PC-9 (cell line): ENCODE data around the gene GLS. TPM values are rescaled to one million over a fixed set of nuclear protein-coding genes. Genes with fewer than 3 reads are reported as not detected.
"Not testable (repeated sequence)": the region's sequence is repeated elsewhere in the genome, so short reads cannot be mapped to it uniquely, and the experiment has no call there.

Source experiments
- BruUV-seq: library from RNA; stranded (reverse); fragments of 400-500 nt; replicated peaks from 2 replicates; lab custom pipeline; 2021; lab: Mats Ljungman, UMichigan
- CTCF ChIA-PET: fragments of 300-600 bp; sonication (Branson Sonifier 250); formaldehyde crosslinking; loops from one replicate; lab custom pipeline; 2022; ENCODE audit warnings: antibody characterized with exemption; lab: Charles Lee
- POLR2A ChIA-PET: fragments of 300-600 bp; sonication (Branson Sonifier 250); formaldehyde crosslinking; loops from one replicate; lab custom pipeline; 2022; ENCODE audit warnings: antibody characterized with exemption; ENCODE audit not compliant: unreplicated experiment; lab: Charles Lee
- DNase-seq, 2 experiments: peaks; one replicate each; pipeline versions ENCODE4 v3.0.0 to v3.0.0-alpha.2; 2015 to 2022; ENCODE audit warnings: mixed read lengths in 1 of 2
- H2AFZ ChIP-seq: fragments of 200-600 bp; sonication (generic); 2 replicates; pipeline ENCODE4 v1.8.1; 2017; ENCODE audit warnings: antibody characterized with exemption
- H3F3A ChIP-seq: fragments of 200-600 bp; sonication (generic); 2 replicates; pipeline ENCODE4 v1.8.1; 2017; ENCODE audit warnings: antibody characterized with exemption, mild to moderate bottlenecking, low read depth; ENCODE audit not compliant: insufficient read depth
- H3K27ac ChIP-seq: fragments of 200-600 bp; sonication (generic); 2 replicates; pipeline ENCODE4 v1.6.1; 2016; ENCODE audit warnings: mixed run types
- H3K27me3 ChIP-seq: fragments of 200-600 bp; sonication (generic); 2 replicates; pipeline ENCODE4 v1.6.1; 2016; ENCODE audit warnings: low read depth, mixed run types; ENCODE audit not compliant: insufficient read depth
- H3K36me3 ChIP-seq: fragments of 200-600 bp; sonication (generic); 2 replicates; pipeline ENCODE4 v1.6.1; 2016; ENCODE audit warnings: low read depth, mixed run types
- H3K4me1 ChIP-seq: fragments of 200-600 bp; sonication (generic); replicated peaks from 2 replicates; pipeline ENCODE4 v1.6.1; 2016; ENCODE audit warnings: mixed run types; ENCODE audit not compliant: insufficient read depth
- H3K4me2 ChIP-seq: fragments of 200-600 bp; sonication (generic); 2 replicates; pipeline ENCODE4 v1.6.1; 2017; ENCODE audit warnings: mixed run types
- H3K4me3 ChIP-seq: fragments of 200-600 bp; sonication (generic); 2 replicates; pipeline ENCODE4 v1.6.1; 2016; ENCODE audit warnings: mixed run types
- H3K79me2 ChIP-seq: fragments of 200-600 bp; sonication (generic); 2 replicates; pipeline ENCODE4 v1.6.1; 2017; ENCODE audit warnings: low read depth, mixed run types
- H3K9me2 ChIP-seq: fragments of 200-600 bp; sonication (generic); 2 replicates; pipeline ENCODE4 v1.8.1; 2017; ENCODE audit warnings: mild to moderate bottlenecking; ENCODE audit not compliant: insufficient read depth
- H3K9me3 ChIP-seq: fragments of 200-600 bp; sonication (generic); 2 replicates; pipeline ENCODE4 v1.8.1; 2016; ENCODE audit warnings: low read depth; ENCODE audit not compliant: insufficient read depth
- H4K20me1 ChIP-seq: fragments of 200-600 bp; sonication (generic); 2 replicates; pipeline ENCODE4 v1.8.1; 2017; ENCODE audit not compliant: insufficient read depth
- EZH2 ChIP-seq: fragments of 200-600 bp; sonication (generic); IDR thresholded peaks from 2 replicates; pipeline ENCODE4 v1.8.0; 2017; ENCODE audit warnings: antibody characterized with exemption, low read depth
- intact Hi-C: fragments of 100-400 bp; cut with micrococcal nuclease; formaldehyde crosslinking; loops from one replicate; pipeline ENCODE4 v1.10.0; 2022; ENCODE audit not compliant: unreplicated experiment
- total RNA-seq: library from RNA; stranded (reverse); gene quantifications from 2 replicates; pipeline ENCODE4 v1.2.3, GENCODE V29; 2021
- TF ChIP-seq, protein P1 (sequence below): fragments of 200-600 bp; sonication (generic); conservative IDR thresholded peaks from 2 replicates; pipeline ENCODE4 v1.6.1; 2017; ENCODE audit warnings: mixed run types, antibody characterized with exemption, mild to moderate bottlenecking, moderate library complexity

Gene GLS
- total RNA-seq, 1 experiment from 2014 or later: 68.5 TPM

DNA sequence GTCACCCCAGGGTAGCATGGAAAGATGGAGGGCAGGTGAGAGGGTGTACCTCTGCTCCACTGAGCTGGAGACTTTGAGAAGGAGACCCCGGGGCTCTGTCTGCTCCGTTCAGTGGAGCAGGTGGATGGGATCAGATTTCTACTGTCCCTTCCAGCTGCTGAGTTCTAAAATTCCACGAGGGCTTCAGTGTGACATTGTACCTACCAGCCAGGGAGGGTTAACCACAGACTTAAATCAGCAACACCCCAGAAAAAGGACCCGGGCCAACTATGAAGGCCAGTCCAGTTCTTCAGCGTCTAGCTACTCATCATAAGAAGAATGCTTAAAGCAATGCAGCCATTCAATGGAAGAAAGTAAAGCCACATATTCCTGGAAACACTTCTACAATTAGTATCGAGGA, 109.5 kb downstream of the GLS start:
- H4K20me1 ChIP-seq: no peaks in the 10 kb centered on the region
- DNase-seq: no peak
- TF ChIP-seq EZH2: no peak
- TF ChIP-seq, protein P1, sequence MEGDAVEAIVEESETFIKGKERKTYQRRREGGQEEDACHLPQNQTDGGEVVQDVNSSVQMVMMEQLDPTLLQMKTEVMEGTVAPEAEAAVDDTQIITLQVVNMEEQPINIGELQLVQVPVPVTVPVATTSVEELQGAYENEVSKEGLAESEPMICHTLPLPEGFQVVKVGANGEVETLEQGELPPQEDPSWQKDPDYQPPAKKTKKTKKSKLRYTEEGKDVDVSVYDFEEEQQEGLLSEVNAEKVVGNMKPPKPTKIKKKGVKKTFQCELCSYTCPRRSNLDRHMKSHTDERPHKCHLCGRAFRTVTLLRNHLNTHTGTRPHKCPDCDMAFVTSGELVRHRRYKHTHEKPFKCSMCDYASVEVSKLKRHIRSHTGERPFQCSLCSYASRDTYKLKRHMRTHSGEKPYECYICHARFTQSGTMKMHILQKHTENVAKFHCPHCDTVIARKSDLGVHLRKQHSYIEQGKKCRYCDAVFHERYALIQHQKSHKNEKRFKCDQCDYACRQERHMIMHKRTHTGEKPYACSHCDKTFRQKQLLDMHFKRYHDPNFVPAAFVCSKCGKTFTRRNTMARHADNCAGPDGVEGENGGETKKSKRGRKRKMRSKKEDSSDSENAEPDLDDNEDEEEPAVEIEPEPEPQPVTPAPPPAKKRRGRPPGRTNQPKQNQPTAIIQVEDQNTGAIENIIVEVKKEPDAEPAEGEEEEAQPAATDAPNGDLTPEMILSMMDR: no peak
- H2AFZ ChIP-seq: no peak overlapping the region
- H3K79me2 ChIP-seq: no peaks in the 10 kb centered on the region
- no peaks in the 10 kb centered on the region for H3F3A ChIP-seq
- ChIA-PET CTCF (no interaction called here), POLR2A (no interaction called here)
- H3K4me3 ChIP-seq: no peak overlapping the region
- BruUV-seq: no TSS peak
- no peaks in the 10 kb centered on the region for H3K4me1 ChIP-seq
- intact Hi-C loops: no loop called here
- H3K36me3 ChIP-seq: no peaks in the 10 kb centered on the region
- no peaks in the 10 kb centered on the region for H3K9me2 ChIP-seq
- H3K9me3 ChIP-seq: no peaks in the 10 kb centered on the region
- no peaks in the 10 kb centered on the region for H3K27me3 ChIP-seq
- H3K27ac ChIP-seq: no peak overlapping the region
- no peak overlapping the region for H3K4me2 ChIP-seq

DNA sequence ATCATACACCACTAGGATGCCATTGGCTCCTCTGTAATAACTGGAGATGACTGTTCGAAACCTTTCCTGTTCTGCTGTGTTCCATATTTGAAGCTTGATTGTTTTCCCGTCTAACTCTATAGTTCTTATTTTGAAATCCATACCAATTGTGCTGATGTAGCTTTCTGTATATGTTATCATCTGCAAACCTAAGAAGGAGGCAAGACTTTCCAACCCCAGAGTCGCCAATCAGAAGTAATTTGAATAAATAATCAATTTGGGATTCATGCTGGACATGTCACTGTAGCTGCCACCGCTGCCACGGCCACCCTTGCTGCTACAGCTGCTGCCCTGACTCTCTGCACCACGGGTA, 112.6 kb downstream of the GLS start:
- no TSS peak for BruUV-seq
- DNase-seq: no peak
- TF ChIP-seq, protein P1: no peak
- TF ChIP-seq EZH2: no peak
- H4K20me1 ChIP-seq: no peaks in the 10 kb centered on the region
- H3K4me1 ChIP-seq: no peaks in the 10 kb centered on the region
- H3K4me2 ChIP-seq: no peak overlapping the region
- intact Hi-C loops: no loop called here
- no peaks in the 10 kb centered on the region for H3K9me2 ChIP-seq
- H3K36me3 ChIP-seq: no peaks in the 10 kb centered on the region
- ChIA-PET POLR2A (no interaction called here), CTCF (interaction anchor here (0.6 kb wide), 1 partner anchor 196 kb away, joined by 3 read pairs; no protein-coding TSS in a partner anchor)
- no peaks in the 10 kb centered on the region for H3K9me3 ChIP-seq
- no peak overlapping the region for H2AFZ ChIP-seq
- no peaks in the 10 kb centered on the region for H3F3A ChIP-seq
- H3K79me2 ChIP-seq: no peaks in the 10 kb centered on the region
- H3K4me3 ChIP-seq: no peak overlapping the region
- H3K27ac ChIP-seq: no peak overlapping the region
- H3K27me3 ChIP-seq: no peaks in the 10 kb centered on the region

DNA sequence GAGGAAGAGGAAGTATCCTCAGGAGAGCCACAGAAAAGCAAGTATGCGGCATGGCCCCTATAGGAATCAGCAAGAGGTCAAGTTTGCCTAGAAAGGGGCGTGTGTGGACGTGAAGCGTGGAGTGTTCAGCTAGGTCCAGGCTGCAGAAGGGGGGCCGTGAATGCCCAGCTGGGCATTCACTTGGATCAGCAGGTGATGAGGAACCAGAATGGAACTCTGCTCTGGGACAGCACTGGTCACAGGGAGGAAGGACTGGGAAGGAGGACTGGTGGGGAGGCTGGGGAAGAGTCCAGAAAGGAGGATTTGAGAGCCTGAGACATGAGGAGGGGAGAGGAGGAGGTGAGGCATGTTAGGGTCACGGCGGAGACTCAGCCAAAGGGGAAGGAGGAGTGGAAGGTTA, 113.5 kb downstream of the GLS start:
- H3K4me3 ChIP-seq: no peak overlapping the region
- no peaks in the 10 kb centered on the region for H3K79me2 ChIP-seq
- intact Hi-C loops: no loop called here
- TF ChIP-seq, protein P1: no peak
- TF ChIP-seq EZH2: no peak
- ChIA-PET POLR2A (no interaction called here), CTCF (no interaction called here)
- no peaks in the 10 kb centered on the region for H4K20me1 ChIP-seq
- no peak for DNase-seq
- no peaks in the 10 kb centered on the region for H3K9me2 ChIP-seq
- no peaks in the 10 kb centered on the region for H3F3A ChIP-seq
- no peaks in the 10 kb centered on the region for H3K9me3 ChIP-seq
- no peak overlapping the region for H2AFZ ChIP-seq
- no peak overlapping the region for H3K27ac ChIP-seq
- no TSS peak for BruUV-seq
- H3K4me2 ChIP-seq: no peak overlapping the region
- no peaks in the 10 kb centered on the region for H3K4me1 ChIP-seq
- H3K36me3 ChIP-seq: no peaks in the 10 kb centered on the region
- no peaks in the 10 kb centered on the region for H3K27me3 ChIP-seq

DNA sequence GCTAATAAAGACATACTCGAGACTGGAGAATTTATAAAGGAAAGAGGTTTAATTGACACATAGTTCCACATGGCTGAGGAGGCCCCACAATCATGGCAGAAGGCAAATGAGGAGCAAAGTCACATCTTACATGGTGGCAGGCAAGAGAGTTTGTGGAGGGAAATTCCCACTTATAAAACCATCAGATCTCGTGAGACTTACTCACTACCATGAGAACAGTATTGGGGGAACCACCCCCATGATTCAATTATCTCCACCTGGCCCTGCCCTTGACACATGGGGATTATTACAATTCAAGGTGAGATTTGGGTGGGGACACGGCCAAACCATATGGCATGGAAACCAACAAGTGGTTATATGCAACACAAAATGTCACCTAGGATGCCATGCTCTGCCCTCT, 114.7 kb downstream of the GLS start:
- CTCF ChIA-PET: not testable (repeated sequence)

More for the DNA sequence above, 114.7 kb downstream of the GLS start:
- H3K4me1 ChIP-seq, H3K27me3 ChIP-seq, POLR2A ChIA-PET, intact Hi-C loops, DNase-seq, H2AFZ ChIP-seq, H3K9me2 ChIP-seq, H3K4me3 ChIP-seq, H3K4me2 ChIP-seq, H3K27ac ChIP-seq, H3F3A ChIP-seq, H3K79me2 ChIP-seq, H3K36me3 ChIP-seq, BruUV-seq, H4K20me1 ChIP-seq, H3K9me3 ChIP-seq: not testable (repeated sequence)
